Panc1 (cell line): ENCODE data around the gene ATL2.

Experiments used
- CTCF ChIP-seq: fragments of 450-650 bp; IDR thresholded peaks from 2 replicates; pipeline ENCODE4 v1.5.1; 2017; ENCODE audit warnings: mild to moderate bottlenecking
- REST ChIP-seq, 2 experiments: IDR thresholded peaks; 2 replicates each; pipeline ENCODE4 v1.6.1; 2011 to 2012; ENCODE audit warnings: low read depth in 2 of 2, control low read depth in 1 of 2, low read length in 1 of 2, mild to moderate bottlenecking in 1 of 2, moderate library complexity in 1 of 2; ENCODE audit not compliant: insufficient read depth in 1 of 2
- SIN3A ChIP-seq: IDR thresholded peaks from 2 replicates; pipeline ENCODE4 v1.6.1; 2012; ENCODE audit warnings: low read depth, mild to moderate bottlenecking, low read length, moderate library complexity, borderline replicate concordance; ENCODE audit not compliant: insufficient read depth
- TCF7L2 ChIP-seq: IDR thresholded peaks from 2 replicates; pipeline ENCODE4 v1.6.1; 2011; ENCODE audit warnings: mild to moderate bottlenecking, low read depth, low read length, inconsistent platforms

DNA sequence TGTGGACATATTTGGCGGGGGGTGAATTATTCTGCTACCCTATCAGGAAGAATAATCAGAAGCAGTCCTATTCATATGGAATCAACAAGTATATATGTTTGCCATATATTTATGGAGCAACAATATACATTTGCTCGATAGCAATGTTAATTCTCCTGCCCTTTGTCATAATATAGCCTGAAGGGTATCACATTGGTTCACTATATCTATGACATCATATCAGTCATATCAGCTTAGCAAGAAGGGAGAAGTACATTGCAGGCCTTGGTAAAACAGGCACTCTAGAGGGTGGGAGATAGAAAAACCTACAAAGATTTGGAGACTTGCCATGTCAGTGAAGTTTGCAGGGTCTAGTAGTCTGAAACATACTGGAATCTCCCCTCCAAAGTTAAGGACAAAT, 128.4 kb downstream of the ATL2 start:
- TF ChIP-seq CTCF (no peak), REST (IDR thresholded peaks at IDR 0.05; ENCODE audit: insufficient read depth in 1 of 2, low read depth in 2 of 2, low read length in 1 of 2) (no peak), TCF7L2 (no peak), SIN3A (no peak)
